ENCODE results near the gene LRRC3C. TPM values are rescaled to one million over a fixed set of nuclear protein-coding genes. Genes with fewer than 3 reads are reported as not detected.

The LRRC3C gene
- total RNA-seq, 1 experiment from 2014 or later = not detected

- no peaks in the 10 kb centered on the region for H3K9me3 ChIP-seq (ENCODE audit: low read depth, low read length, poor library complexity, severe bottlenecking)
- TF ChIP-seq EZH2 (IDR thresholded peaks at IDR 0.05; ENCODE audit: borderline replicate concordance, low read depth, low read length, poor library complexity, severe bottlenecking) = no peak
- TF ChIP-seq CTCF (conservative IDR thresholded peaks at IDR 0.05; ENCODE audit: low read depth, low read length) = no peak
- BruUV-seq (replicated peaks) = no TSS peak
- no peak for DNase-seq (ENCODE audit: low spot score)
- no peaks in the 10 kb centered on the region for H3K27me3 ChIP-seq (replicated peaks; ENCODE audit: insufficient read depth, low read depth, low read length, poor library complexity)
- no peaks in the 10 kb centered on the region for H3K36me3 ChIP-seq (ENCODE audit: insufficient read depth, low read length, poor library complexity, severe bottlenecking)
- no peaks in the 10 kb centered on the region for H3K4me1 ChIP-seq (ENCODE audit: insufficient read depth, low read length, poor library complexity, severe bottlenecking)
- intact Hi-C loops (cut with micrococcal nuclease; ENCODE audit: unreplicated experiment) = no loop called here
- H3K27ac ChIP-seq (ENCODE audit: low read depth, low read length, poor library complexity, severe bottlenecking) = no peak overlapping the region
- ChIA-PET CTCF (no interaction called here), POLR2A (ENCODE audit: low non-redundant PET) (no interaction called here)
- no peak overlapping the region for H3K4me3 ChIP-seq (ENCODE audit: low read depth, low read length, poor library complexity, severe bottlenecking)
Measured at GRCh38 chr17:39971076-39971603, 43.6 kb downstream of the LRRC3C start.

- no TSS peak for BruUV-seq (replicated peaks)
- no peak for DNase-seq (ENCODE audit: low spot score)
- Histone ChIP-seq H3K27ac (ENCODE audit: low read depth, low read length, poor library complexity, severe bottlenecking) (no peak overlapping the region), H3K27me3 (replicated peaks; ENCODE audit: insufficient read depth, low read depth, low read length, poor library complexity) (no peaks in the 10 kb centered on the region), H3K36me3 (ENCODE audit: insufficient read depth, low read length, poor library complexity, severe bottlenecking) (no peaks in the 10 kb centered on the region), H3K9me3 (ENCODE audit: low read depth, low read length, poor library complexity, severe bottlenecking) (no peaks in the 10 kb centered on the region), H3K4me1 (ENCODE audit: insufficient read depth, low read length, poor library complexity, severe bottlenecking) (no peaks in the 10 kb centered on the region), H3K4me3 (ENCODE audit: low read depth, low read length, poor library complexity, severe bottlenecking) (no peak overlapping the region)
- intact Hi-C loops (cut with micrococcal nuclease; ENCODE audit: unreplicated experiment) = no loop called here
- POLR2A ChIA-PET (ENCODE audit: low non-redundant PET) = no interaction called here
- CTCF ChIA-PET = no interaction called here
- TF ChIP-seq EZH2 (IDR thresholded peaks at IDR 0.05; ENCODE audit: borderline replicate concordance, low read depth, low read length, poor library complexity, severe bottlenecking) = no peak
- TF ChIP-seq CTCF (conservative IDR thresholded peaks at IDR 0.05; ENCODE audit: low read depth, low read length) = no peak
Measured at GRCh38 chr17:39972271-39972670, 44.7 kb downstream of the LRRC3C start.

- no peaks in the 10 kb centered on the region for H3K27me3 ChIP-seq (replicated peaks; ENCODE audit: insufficient read depth, low read depth, low read length, poor library complexity)
- TF ChIP-seq EZH2 (IDR thresholded peaks at IDR 0.05; ENCODE audit: borderline replicate concordance, low read depth, low read length, poor library complexity, severe bottlenecking) (no peak), CTCF (conservative IDR thresholded peaks at IDR 0.05; ENCODE audit: low read depth, low read length) (no peak)
- H3K36me3 ChIP-seq (ENCODE audit: insufficient read depth, low read length, poor library complexity, severe bottlenecking) = no peaks in the 10 kb centered on the region
- H3K9me3 ChIP-seq (ENCODE audit: low read depth, low read length, poor library complexity, severe bottlenecking) = no peaks in the 10 kb centered on the region
- no peak overlapping the region for H3K27ac ChIP-seq (ENCODE audit: low read depth, low read length, poor library complexity, severe bottlenecking)
- intact Hi-C loops (cut with micrococcal nuclease; ENCODE audit: unreplicated experiment) = no loop called here
- H3K4me1 ChIP-seq (ENCODE audit: insufficient read depth, low read length, poor library complexity, severe bottlenecking) = no peaks in the 10 kb centered on the region
- POLR2A ChIA-PET (ENCODE audit: low non-redundant PET) = no interaction called here
- H3K4me3 ChIP-seq (ENCODE audit: low read depth, low read length, poor library complexity, severe bottlenecking) = no peak overlapping the region
- no peak for DNase-seq (ENCODE audit: low spot score)
- BruUV-seq (replicated peaks) = no TSS peak
- CTCF ChIA-PET = interaction anchor here (0.6 kb wide), 1 partner anchor 329 kb away, joined by 3 read pairs; no protein-coding TSS in a partner anchor
Measured at GRCh38 chr17:39973496-39973895, 46.0 kb downstream of the LRRC3C start.

Measured in A673 (cell line).